H1 (cell line): ENCODE results near the gene HTR3B. TPM values are rescaled to one million over a fixed set of nuclear protein-coding genes. Genes with fewer than 3 reads are reported as not detected.
A peak's percentile ranks its signal among the peaks of the same experiment; 100 is the strongest.

Source experiments
- BRCA1 ChIP-seq: IDR thresholded peaks from 2 replicates; pipeline ENCODE4 v1.6.1; 2012; ENCODE audit warnings: low read depth, low read length, improper control_type of control experiment
- HDAC6 ChIP-seq: IDR thresholded peaks from one replicate; pipeline ENCODE4 v1.7.1; 2012; ENCODE audit warnings: low read depth, mild to moderate bottlenecking, inconsistent platforms, low read length, moderate library complexity
- RNF2 ChIP-seq: fragments of 200-900, 300-1000 bp; sonication (generic); IDR thresholded peaks from 2 replicates; pipeline ENCODE4 v1.7.1; 2016; ENCODE audit warnings: borderline replicate concordance, low read depth, mild to moderate bottlenecking, antibody characterized with exemption, low read length; ENCODE audit not compliant: poor library complexity, severe bottlenecking; ENCODE audit errors: missing control alignments
- TEAD4 ChIP-seq: IDR thresholded peaks from 2 replicates; pipeline ENCODE4 v1.6.1; 2012; ENCODE audit warnings: low read depth, low read length, inconsistent platforms, mixed read lengths
- polyA plus RNA-seq, 7 experiments: library from polyadenylated mRNA; depleted of rRNA in 3 of 7; stranded (reverse) in 5 of 7; unstranded in 2 of 7; fragments of >200 nt in 5 of 7; fragments of 200-250 nt in 2 of 7; gene quantifications; 1 replicate in 5 of 7; 2 replicates in 1 of 7; 4 replicates in 1 of 7; pipeline versions ENCODE4 v1.2.1 to v1.2.3, GENCODE V29; 2011 to 2013; ENCODE audit warnings: missing spikeins in 2 of 7, mixed read lengths in 2 of 7
- total RNA-seq: library from RNA; stranded (reverse); fragmentation: NEBNext Ultra II Directional; extraction: Animal tissue kit (Norgen Biotek cat#: 25700); gene quantifications from 2 replicates; pipeline ENCODE4 v1.2.1, GENCODE V29; 2021

The HTR3B gene
- total and polyA plus RNA-seq, 2 of the 8 experiments (the other 6 are each of a cell fraction or from before 2014, with no cell fraction given): not detected

DNA sequence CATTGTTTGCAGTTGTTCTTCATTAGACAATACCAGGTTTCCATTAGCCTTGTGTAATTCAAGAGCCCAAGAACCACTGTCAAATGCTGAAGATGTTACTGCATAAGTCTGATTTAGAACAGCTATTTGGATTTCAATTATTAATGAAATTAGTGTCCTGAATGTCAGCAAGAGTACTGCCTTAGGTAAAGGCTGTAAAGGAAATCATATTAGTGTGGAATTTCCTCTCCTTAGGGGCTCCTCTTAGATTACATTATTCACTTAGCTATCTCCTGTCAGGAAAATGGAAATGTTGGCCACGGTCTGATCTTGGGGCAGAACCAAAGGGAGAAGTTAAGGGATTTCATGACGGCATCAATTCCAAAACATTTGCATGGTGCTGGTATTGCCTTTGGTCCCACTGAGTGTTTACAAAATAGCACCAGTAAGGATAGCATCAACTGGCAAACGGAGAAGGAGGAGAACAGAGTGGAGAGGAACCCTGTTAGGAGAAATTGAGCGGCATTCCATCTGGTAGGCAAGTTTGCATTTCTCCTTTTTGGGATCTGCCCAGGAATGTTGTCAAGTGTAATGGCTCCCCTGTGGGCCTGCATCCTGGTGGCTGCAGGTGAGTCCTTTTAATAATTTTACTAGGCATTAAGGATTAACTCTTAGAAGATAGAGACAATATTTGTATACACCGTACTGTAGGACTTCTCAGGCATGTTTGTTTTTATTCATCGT lies at the start of gene HTR3B (continued):
- TF ChIP-seq RNF2: no peak
- TF ChIP-seq TEAD4: peak; percentile 62; the same call in 1 of the 2 replicates
- TF ChIP-seq HDAC6: no peak
- TF ChIP-seq BRCA1: no peak
